ENCODE measurements around the gene CLPSL2.
A peak's percentile ranks its signal among the peaks of the same experiment; 100 is the strongest.

The CLPSL2 gene

GRCh38 chr6:35736982-35737412, 39.4 kb upstream of the CLPSL2 start, which contains the start of gene ARMC12:
Gene ARMC12, plus strand, starts transcription at chr6:35737032. Its CDS starts 77 bp downstream, at chr6:35737109.
- H3K4me3 ChIP-seq (ENCODE audit: low read length) = no peak within 1 kb of the TSS
- no peak for DNase-seq (ENCODE audit: low read depth)
- TF ChIP-seq, protein P1, sequence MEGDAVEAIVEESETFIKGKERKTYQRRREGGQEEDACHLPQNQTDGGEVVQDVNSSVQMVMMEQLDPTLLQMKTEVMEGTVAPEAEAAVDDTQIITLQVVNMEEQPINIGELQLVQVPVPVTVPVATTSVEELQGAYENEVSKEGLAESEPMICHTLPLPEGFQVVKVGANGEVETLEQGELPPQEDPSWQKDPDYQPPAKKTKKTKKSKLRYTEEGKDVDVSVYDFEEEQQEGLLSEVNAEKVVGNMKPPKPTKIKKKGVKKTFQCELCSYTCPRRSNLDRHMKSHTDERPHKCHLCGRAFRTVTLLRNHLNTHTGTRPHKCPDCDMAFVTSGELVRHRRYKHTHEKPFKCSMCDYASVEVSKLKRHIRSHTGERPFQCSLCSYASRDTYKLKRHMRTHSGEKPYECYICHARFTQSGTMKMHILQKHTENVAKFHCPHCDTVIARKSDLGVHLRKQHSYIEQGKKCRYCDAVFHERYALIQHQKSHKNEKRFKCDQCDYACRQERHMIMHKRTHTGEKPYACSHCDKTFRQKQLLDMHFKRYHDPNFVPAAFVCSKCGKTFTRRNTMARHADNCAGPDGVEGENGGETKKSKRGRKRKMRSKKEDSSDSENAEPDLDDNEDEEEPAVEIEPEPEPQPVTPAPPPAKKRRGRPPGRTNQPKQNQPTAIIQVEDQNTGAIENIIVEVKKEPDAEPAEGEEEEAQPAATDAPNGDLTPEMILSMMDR (conservative IDR thresholded peaks at IDR 0.05; ENCODE audit: low read length) = no peak

GRCh38 chr6:35737413-35738211, 38.8 kb upstream of the CLPSL2 start:
- TF ChIP-seq, protein P1 (conservative IDR thresholded peaks at IDR 0.05; ENCODE audit: low read length) = peak; percentile 93
- no peak overlapping the region for H3K4me3 ChIP-seq (ENCODE audit: low read length)
- DNase-seq (ENCODE audit: low read depth) = peak; percentile 87

DNA sequence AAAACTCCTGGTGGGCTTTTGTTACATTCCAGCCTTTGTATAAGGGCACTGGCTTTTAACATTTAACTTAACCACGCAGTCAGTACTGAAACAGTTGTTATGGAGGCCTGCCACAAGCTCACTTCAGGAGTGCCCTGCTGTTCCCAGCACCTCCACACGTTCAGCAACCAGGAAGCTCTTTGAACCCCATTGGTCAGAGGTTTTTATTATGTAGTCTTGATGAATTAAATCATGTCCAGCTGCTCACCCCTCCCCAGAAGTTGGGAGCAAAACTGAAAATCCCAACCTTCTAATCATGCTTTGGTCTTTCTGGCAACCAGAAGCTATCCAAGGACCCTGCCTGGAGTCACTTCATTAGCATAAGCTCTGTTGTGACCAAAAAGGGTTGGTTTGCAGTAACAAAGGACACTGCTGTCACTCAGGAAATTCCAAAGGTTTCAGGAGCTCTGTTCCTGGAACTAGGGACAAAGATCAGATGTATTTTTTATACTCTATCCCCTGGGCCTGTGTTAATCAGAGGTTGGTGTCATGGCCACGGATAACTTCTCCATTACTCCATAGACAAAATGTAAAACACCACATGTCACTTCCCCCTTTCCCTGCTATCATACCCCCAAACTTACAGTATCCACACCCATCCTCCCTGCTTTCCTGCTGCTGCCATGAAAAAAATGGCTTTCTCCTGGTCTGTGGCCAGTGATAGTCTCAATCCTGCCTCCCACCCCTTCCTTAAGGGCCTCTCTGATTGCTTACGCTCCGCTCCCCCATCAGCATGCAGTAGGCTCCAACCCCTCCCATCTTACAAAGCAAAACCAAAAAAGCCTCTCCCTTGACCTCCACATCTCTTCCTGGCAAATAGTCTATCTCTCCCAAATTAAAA, 36.5 kb upstream of the CLPSL2 start:
- TF ChIP-seq, protein P1 (conservative IDR thresholded peaks at IDR 0.05; ENCODE audit: low read length) = no peak
- DNase-seq (ENCODE audit: low read depth) = no peak
- no peak overlapping the region for H3K4me3 ChIP-seq (ENCODE audit: low read length)

DNA sequence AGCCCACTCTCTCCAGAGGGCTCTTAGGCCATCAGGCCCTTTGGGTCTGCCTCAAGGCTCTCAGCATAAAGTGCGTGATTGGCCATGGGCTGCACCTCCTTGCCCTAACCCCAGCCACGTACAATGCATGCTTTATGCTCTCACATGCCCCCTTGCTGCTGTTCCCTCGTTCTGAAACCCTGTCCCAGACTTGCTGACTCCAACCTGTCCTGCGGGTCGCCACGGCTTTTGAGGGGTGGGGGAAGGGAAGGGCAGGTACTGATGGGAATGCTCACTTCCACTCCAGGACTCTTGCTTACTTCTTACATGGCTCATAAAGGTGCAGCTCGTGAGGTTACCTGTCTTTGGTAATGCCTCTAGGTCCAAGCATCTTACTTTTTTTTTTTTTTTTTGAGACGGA, 33.6 kb upstream of the CLPSL2 start:
- H3K4me3 ChIP-seq (ENCODE audit: low read length) = no peak overlapping the region
- DNase-seq (ENCODE audit: low read depth) = no peak
- TF ChIP-seq, protein P1 (conservative IDR thresholded peaks at IDR 0.05; ENCODE audit: low read length) = no peak

- DNase-seq (ENCODE audit: low read depth) = no peak
- H3K4me3 ChIP-seq (ENCODE audit: low read length) = no peak overlapping the region
- TF ChIP-seq, protein P1 (conservative IDR thresholded peaks at IDR 0.05; ENCODE audit: low read length) = no peak
Observed at GRCh38 chr6:35745509-35745908, 30.9 kb upstream of the CLPSL2 start.

GRCh38 chr6:35746516-35746915, 29.9 kb upstream of the CLPSL2 start:
- DNase-seq (ENCODE audit: low read depth) = no peak
- TF ChIP-seq, protein P1 (conservative IDR thresholded peaks at IDR 0.05; ENCODE audit: low read length) = no peak
- no peak overlapping the region for H3K4me3 ChIP-seq (ENCODE audit: low read length)
